OCI-LY7 (cell line): ENCODE results near the gene NLRC3. TPM values are rescaled to one million over a fixed set of nuclear protein-coding genes. Genes with fewer than 3 reads are reported as not detected.

ENCODE experiments used
- BruUV-seq: library from RNA; stranded (reverse); fragments of 400-500 nt; replicated peaks from 2 replicates; lab custom pipeline; 2021; lab: Mats Ljungman, UMichigan
- CTCF ChIA-PET: fragments of 300-600 bp; sonication (Branson Sonifier 250); formaldehyde crosslinking; loops from one replicate; lab custom pipeline; 2022; ENCODE audit warnings: antibody characterized with exemption; ENCODE audit not compliant: unreplicated experiment; lab: Charles Lee
- POLR2A ChIA-PET: fragments of 300-600 bp; sonication (Branson Sonifier 250); formaldehyde crosslinking; loops from one replicate; lab custom pipeline; 2022; ENCODE audit warnings: antibody characterized with exemption; lab: Charles Lee
- DNase-seq: peaks from one replicate; pipeline ENCODE4 v3.0.0-alpha.2; 2015; ENCODE audit warnings: low spot score
- H2AFZ ChIP-seq: fragments of 200-600 bp; sonication (generic), shearing (Covaris generic); 2 replicates; pipeline ENCODE4 v1.6.1; 2014; ENCODE audit warnings: mild to moderate bottlenecking, antibody characterized with exemption, low read length, moderate library complexity
- H3K27ac ChIP-seq: fragments of 200-600 bp; sonication (generic); 2 replicates; pipeline ENCODE4 v1.5.1; 2014; ENCODE audit warnings: mixed run types, low read depth, mild to moderate bottlenecking, moderate library complexity, low read length, inconsistent platforms; ENCODE audit not compliant: poor library complexity, severe bottlenecking
- H3K36me3 ChIP-seq: fragments of 200-600 bp; sonication (generic); 2 replicates; pipeline ENCODE4 v1.6.1; 2014; ENCODE audit warnings: mild to moderate bottlenecking, antibody characterized with exemption, low read length, moderate library complexity, mixed read lengths; ENCODE audit not compliant: insufficient read depth
- H3K4me1 ChIP-seq: fragments of 200-600 bp; sonication (generic); 2 replicates; pipeline ENCODE4 v1.5.1; 2014; ENCODE audit warnings: mild to moderate bottlenecking, low read length; ENCODE audit not compliant: insufficient read depth, poor library complexity, severe bottlenecking
- H3K4me2 ChIP-seq: fragments of 200-600 bp; sonication (generic); 2 replicates; pipeline ENCODE4 v1.6.1; 2014; ENCODE audit warnings: mild to moderate bottlenecking, low read length
- H3K4me3 ChIP-seq: fragments of 200-600 bp; sonication (generic); 2 replicates; pipeline ENCODE4 v1.5.1; 2014; ENCODE audit warnings: mild to moderate bottlenecking, low read depth, low read length; ENCODE audit not compliant: poor library complexity, severe bottlenecking
- H3K79me2 ChIP-seq: fragments of 200-600 bp; sonication (generic); 2 replicates; pipeline ENCODE4 v1.6.1; 2016; ENCODE audit warnings: low read depth, mild to moderate bottlenecking, low read length, moderate library complexity, mixed read lengths; ENCODE audit not compliant: insufficient read depth
- H3K9me2 ChIP-seq: fragments of 200-600 bp; sonication (generic); 2 replicates; pipeline ENCODE4 v1.6.1; 2016; ENCODE audit warnings: mild to moderate bottlenecking, low read length, mixed read lengths; ENCODE audit not compliant: insufficient read depth
- H3K9me3 ChIP-seq: fragments of 200-600 bp; sonication (generic); 2 replicates; pipeline ENCODE4 v1.6.1; 2014; ENCODE audit warnings: mild to moderate bottlenecking, mixed run types, low read length, mixed read lengths
- H4K20me1 ChIP-seq: fragments of 200-600 bp; sonication (generic); 2 replicates; pipeline ENCODE4 v1.6.1; 2014; ENCODE audit warnings: mild to moderate bottlenecking, antibody characterized with exemption, low read length, moderate library complexity, mixed read lengths; ENCODE audit not compliant: insufficient read depth
- EZH2phosphoT487 ChIP-seq: fragments of 200-600 bp; sonication (generic); IDR thresholded peaks from 2 replicates; pipeline ENCODE4 v1.6.1; 2018; ENCODE audit warnings: low read depth, borderline replicate concordance, mild to moderate bottlenecking, mixed run types, antibody characterized with exemption, low read length, moderate library complexity, mixed read lengths
- intact Hi-C: fragments of 100-400 bp; cut with micrococcal nuclease; formaldehyde crosslinking; loops from one replicate; pipeline ENCODE4 v1.10.0; 2022; ENCODE audit not compliant: unreplicated experiment
- total RNA-seq, 2 experiments: library from RNA; depleted of rRNA in 1 of 2; stranded (reverse); fragments of >200 nt in 1 of 2; shearing (Covaris generic) in 1 of 2; gene quantifications; 2 replicates each; pipeline ENCODE4 v1.2.3, GENCODE V29; 2014 to 2022
- TF ChIP-seq, protein P1 (sequence below): fragments of 200-600 bp; sonication (generic); conservative IDR thresholded peaks from 2 replicates; pipeline ENCODE4 v1.5.1; 2014; ENCODE audit warnings: mild to moderate bottlenecking, antibody characterized with exemption, low read length, moderate library complexity, mixed read lengths

NLRC3 gene
- total RNA-seq, 2 experiments from 2014 or later = 50.6 to 74.0 TPM

DNA sequence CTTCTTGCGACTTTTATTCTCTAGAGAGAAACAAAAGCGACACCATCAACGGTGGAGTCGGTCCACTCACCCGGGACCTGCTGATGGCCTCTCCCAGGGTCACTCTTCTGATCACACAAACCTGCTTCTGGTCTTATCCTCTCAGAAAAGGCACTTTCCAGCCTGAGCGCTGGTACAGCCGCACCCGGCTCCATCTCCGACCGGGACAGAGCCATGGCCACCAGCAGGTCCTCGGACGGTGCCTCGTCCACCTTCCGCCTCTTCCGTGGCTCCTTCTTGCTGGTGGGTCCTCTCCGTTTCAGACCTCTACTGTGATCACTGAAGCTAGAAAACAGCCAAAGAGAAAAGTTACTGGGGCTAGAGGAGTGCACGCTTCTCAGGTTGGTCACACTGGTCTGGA is 20.5 kb upstream of the NLRC3 start:
- H4K20me1 ChIP-seq = no peaks in the 10 kb centered on the region
- intact Hi-C loops = no loop called here
- CTCF ChIA-PET = no interaction called here

DNA sequence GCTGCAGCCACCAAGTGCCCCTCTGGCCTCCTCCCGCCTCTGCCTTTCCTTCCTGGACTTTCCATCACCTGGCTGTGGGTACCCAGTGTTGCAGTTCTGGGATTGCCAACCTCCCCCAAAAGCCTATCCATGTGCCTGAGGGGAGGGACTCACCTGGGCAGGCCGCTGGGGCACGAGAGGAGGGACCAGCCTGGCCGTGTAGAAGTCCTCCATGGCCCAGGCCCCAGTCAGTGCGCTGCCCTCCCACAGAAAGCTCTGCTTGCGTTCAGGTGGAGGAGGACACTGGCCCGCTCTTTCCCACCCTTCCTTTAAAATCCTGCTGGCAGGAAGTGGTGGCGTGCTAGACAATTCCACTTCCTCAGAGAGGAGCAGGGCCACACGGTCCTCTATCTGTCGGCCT is 20.0 kb upstream of the NLRC3 start:
- Histone ChIP-seq H4K20me1 (no peaks in the 10 kb centered on the region), H3K9me3 (peaks cover 9% of the 10 kb centered on the region), H3K79me2 (no peaks in the 10 kb centered on the region), H3K4me3 (no peak overlapping the region), H2AFZ (no peak overlapping the region), H3K36me3 (peaks cover 83% of the 10 kb centered on the region), H3K4me1 (no peaks in the 10 kb centered on the region), H3K27ac (no peak overlapping the region), H3K9me2 (no peaks in the 10 kb centered on the region), H3K4me2 (no peak overlapping the region)
- CTCF ChIA-PET = no interaction called here
- TF ChIP-seq, protein P1, sequence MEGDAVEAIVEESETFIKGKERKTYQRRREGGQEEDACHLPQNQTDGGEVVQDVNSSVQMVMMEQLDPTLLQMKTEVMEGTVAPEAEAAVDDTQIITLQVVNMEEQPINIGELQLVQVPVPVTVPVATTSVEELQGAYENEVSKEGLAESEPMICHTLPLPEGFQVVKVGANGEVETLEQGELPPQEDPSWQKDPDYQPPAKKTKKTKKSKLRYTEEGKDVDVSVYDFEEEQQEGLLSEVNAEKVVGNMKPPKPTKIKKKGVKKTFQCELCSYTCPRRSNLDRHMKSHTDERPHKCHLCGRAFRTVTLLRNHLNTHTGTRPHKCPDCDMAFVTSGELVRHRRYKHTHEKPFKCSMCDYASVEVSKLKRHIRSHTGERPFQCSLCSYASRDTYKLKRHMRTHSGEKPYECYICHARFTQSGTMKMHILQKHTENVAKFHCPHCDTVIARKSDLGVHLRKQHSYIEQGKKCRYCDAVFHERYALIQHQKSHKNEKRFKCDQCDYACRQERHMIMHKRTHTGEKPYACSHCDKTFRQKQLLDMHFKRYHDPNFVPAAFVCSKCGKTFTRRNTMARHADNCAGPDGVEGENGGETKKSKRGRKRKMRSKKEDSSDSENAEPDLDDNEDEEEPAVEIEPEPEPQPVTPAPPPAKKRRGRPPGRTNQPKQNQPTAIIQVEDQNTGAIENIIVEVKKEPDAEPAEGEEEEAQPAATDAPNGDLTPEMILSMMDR = no peak
- TF ChIP-seq EZH2phosphoT487 = no peak
- POLR2A ChIA-PET = interaction anchor here (0.7 kb wide), 1 partner anchor 62 kb away, joined by 3 read pairs; no protein-coding TSS in a partner anchor
- no TSS peak for BruUV-seq
- no peak for DNase-seq
- intact Hi-C loops = no loop called here

More for the DNA sequence above, 20.5 kb upstream of the NLRC3 start:
- Histone ChIP-seq H3K9me2 (no peaks in the 10 kb centered on the region), H3K27ac (no peak overlapping the region), H3K4me1 (no peaks in the 10 kb centered on the region), H3K4me3 (no peak overlapping the region), H3K4me2 (no peak overlapping the region), H3K9me3 (peaks cover 9% of the 10 kb centered on the region), H3K36me3 (peaks cover 83% of the 10 kb centered on the region), H2AFZ (no peak overlapping the region), H3K79me2 (no peaks in the 10 kb centered on the region)
- no peak for DNase-seq
- BruUV-seq = no TSS peak
- POLR2A ChIA-PET = interaction anchor here (0.7 kb wide), 1 partner anchor 62 kb away, joined by 3 read pairs; no protein-coding TSS in a partner anchor
- TF ChIP-seq EZH2phosphoT487 = no peak
- TF ChIP-seq, protein P1 = no peak

DNA sequence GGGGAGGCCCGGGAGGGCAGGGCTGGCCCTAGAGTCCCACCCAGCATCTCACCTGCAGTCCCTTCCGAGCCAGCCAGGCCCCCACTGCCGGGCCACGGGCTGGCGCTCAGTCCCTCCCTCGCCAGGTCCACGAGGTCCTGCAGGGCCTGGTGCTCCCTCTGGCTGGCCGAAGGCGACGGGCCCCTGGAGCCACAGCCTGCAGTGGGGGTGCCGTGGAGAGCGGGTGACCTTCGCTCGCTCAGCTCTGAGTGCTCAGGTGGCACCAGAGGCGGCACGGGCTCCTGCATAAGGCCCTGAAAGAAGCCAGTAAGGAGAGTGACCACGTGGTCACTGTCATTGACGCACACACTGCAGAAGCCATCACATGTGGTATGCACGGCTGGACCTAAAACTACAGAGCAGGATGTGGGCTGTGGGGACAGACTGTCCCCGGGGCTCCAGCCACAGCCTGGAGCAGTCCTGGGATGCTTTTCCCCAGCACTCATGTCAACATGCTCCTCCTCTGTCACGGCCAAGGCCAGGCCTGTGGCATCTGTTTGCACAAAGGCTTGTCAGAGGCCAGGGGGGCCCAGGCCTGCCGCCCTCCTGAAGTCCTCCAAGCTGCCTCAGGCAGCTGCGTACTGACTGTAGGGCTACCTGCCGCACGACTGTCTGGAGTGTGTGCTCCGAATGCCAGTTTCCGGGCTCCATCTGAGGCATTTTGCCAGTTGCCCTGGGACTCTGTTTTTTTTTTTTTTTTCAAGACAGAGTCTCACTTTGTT is 19.1 kb upstream of the NLRC3 start:
- peaks cover 83% of the 10 kb centered on the region for H3K36me3 ChIP-seq
- no peak overlapping the region for H3K4me2 ChIP-seq
- no peaks in the 10 kb centered on the region for H4K20me1 ChIP-seq
- no peak overlapping the region for H3K4me3 ChIP-seq
- ChIA-PET CTCF (no interaction called here), POLR2A (no interaction called here)
- peaks cover 9% of the 10 kb centered on the region for H3K9me3 ChIP-seq
- no peak for TF ChIP-seq EZH2phosphoT487
- TF ChIP-seq, protein P1 = no peak
- H3K9me2 ChIP-seq = no peaks in the 10 kb centered on the region
- DNase-seq = no peak
- no peak overlapping the region for H2AFZ ChIP-seq
- intact Hi-C loops = no loop called here
- no TSS peak for BruUV-seq
- no peaks in the 10 kb centered on the region for H3K79me2 ChIP-seq
- no peak overlapping the region for H3K27ac ChIP-seq
- no peaks in the 10 kb centered on the region for H3K4me1 ChIP-seq
